Inflammatory macrophage treated with lipopolysaccharide for 4 hours (primary cell): ENCODE results near the gene IBSP.

Experiments
- DNase-seq: peaks from one replicate; pipeline ENCODE4 v3.0.0-alpha.2; 2020

The IBSP gene

GRCh38 chr4:87838890-87839591 is 39.7 kb downstream of the IBSP start:
- DNase-seq, result peak; percentile 60

- no peak for DNase-seq
Measured at GRCh38 chr4:87839592-87839946, 40.2 kb downstream of the IBSP start.

- DNase-seq, result no peak
Measured at GRCh38 chr4:87840149-87840548, 40.8 kb downstream of the IBSP start.

GRCh38 chr4:87843936-87844335 is 44.6 kb downstream of the IBSP start:
- peak; percentile 98 for DNase-seq

GRCh38 chr4:87844452-87844851 is 45.1 kb downstream of the IBSP start:
- DNase-seq, result peak; percentile 83

- no peak for DNase-seq
Measured at GRCh38 chr4:87846226-87846625, 46.9 kb downstream of the IBSP start.

- peak; percentile 75 for DNase-seq
Measured at GRCh38 chr4:87848622-87849351, 49.4 kb downstream of the IBSP start.

- peak; percentile 64 for DNase-seq
Measured at GRCh38 chr4:87849612-87850011, 50.3 kb downstream of the IBSP start.

- peak; percentile 98 for DNase-seq
Measured at GRCh38 chr4:87851332-87851731, 52.0 kb downstream of the IBSP start.

- peak; percentile 49 for DNase-seq
Measured at GRCh38 chr4:87851953-87852352, 52.6 kb downstream of the IBSP start.

GRCh38 chr4:87853108-87853507 is 53.8 kb downstream of the IBSP start:
- peak; percentile 73 for DNase-seq

GRCh38 chr4:87853891-87854290 is 54.5 kb downstream of the IBSP start:
- no peak for DNase-seq

- DNase-seq, result no peak
Measured at GRCh38 chr4:87855559-87855958, 56.2 kb downstream of the IBSP start.

- no peak for DNase-seq
Measured at GRCh38 chr4:87856816-87857215, 57.5 kb downstream of the IBSP start.

- peak; percentile 72 for DNase-seq
Measured at GRCh38 chr4:87857789-87858188, 58.4 kb downstream of the IBSP start.
